Measurements from ENCODE around the gene PRDM5. TPM values are rescaled to one million over a fixed set of nuclear protein-coding genes. Genes with fewer than 3 reads are reported as not detected.

The PRDM5 gene
- total RNA-seq, 3 donors from 2014 or later (not counting 1 experiment from before 2014, with no cell fraction given), result not detected

GRCh38 chr4:120964596-120964995 is 42.1 kb upstream of the PRDM5 start:
- H3K27ac Mint-ChIP-seq, result no peak overlapping the region

DNA sequence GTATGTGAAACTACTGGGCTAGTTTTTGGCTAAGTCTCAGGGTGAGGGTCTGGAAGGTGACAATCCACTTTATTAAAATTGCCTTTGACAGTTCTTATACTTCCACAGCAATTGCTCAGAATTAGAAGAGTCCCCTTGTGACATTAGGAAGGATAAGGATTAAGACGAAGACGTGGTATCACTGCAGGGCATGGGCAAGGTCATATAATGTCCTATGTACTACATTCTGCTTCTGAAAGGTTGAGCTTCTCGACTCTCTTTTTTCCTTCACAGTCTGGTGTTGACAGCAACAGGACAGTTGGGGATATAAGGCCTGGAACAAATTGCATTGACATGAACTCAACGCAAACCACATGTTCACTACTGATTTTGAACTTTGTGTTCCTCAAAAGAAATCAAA is 40.9 kb upstream of the PRDM5 start:
- Mint-ChIP-seq H3K27me3 (ENCODE audit: low read depth in 2 of 2) (peaks cover 0 to 2% of the 10 kb centered on the region in 2 donors), H3K4me1 (no peaks in the 10 kb centered on the region), H3K27ac (no peak overlapping the region), H3K9me3 (no peaks in the 10 kb centered on the region), H3K4me3 (no peak overlapping the region), H3K36me3 (no peaks in the 10 kb centered on the region)
- 93% methylated on average over 4 of the region's 4 CpGs for WGBS (ENCODE audit: insufficient coverage)
- no peaks in the 10 kb centered on the region for H3K36me3 ChIP-seq (ENCODE audit: control insufficient read depth, insufficient read depth, low read length)
- TF ChIP-seq, protein P1, sequence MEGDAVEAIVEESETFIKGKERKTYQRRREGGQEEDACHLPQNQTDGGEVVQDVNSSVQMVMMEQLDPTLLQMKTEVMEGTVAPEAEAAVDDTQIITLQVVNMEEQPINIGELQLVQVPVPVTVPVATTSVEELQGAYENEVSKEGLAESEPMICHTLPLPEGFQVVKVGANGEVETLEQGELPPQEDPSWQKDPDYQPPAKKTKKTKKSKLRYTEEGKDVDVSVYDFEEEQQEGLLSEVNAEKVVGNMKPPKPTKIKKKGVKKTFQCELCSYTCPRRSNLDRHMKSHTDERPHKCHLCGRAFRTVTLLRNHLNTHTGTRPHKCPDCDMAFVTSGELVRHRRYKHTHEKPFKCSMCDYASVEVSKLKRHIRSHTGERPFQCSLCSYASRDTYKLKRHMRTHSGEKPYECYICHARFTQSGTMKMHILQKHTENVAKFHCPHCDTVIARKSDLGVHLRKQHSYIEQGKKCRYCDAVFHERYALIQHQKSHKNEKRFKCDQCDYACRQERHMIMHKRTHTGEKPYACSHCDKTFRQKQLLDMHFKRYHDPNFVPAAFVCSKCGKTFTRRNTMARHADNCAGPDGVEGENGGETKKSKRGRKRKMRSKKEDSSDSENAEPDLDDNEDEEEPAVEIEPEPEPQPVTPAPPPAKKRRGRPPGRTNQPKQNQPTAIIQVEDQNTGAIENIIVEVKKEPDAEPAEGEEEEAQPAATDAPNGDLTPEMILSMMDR (IDR thresholded peaks at IDR 0.05), result no peak
- no peaks in the 10 kb centered on the region for H3K4me1 ChIP-seq (ENCODE audit: control insufficient read depth, insufficient read depth, low read length)
- no peak overlapping the region for H3K4me3 ChIP-seq (ENCODE audit: low read length)
- H3K27me3 ChIP-seq (ENCODE audit: control insufficient read depth, insufficient read depth, low read length), result no peaks in the 10 kb centered on the region
- H3K9me3 ChIP-seq (ENCODE audit: control insufficient read depth, insufficient read depth, low read length), result no peaks in the 10 kb centered on the region
- ATAC-seq (no peak), DNase-seq (no peak)
- intact Hi-C loops (cut with micrococcal nuclease), result no loop called here
- H3K27ac ChIP-seq (ENCODE audit: low read length), result no peak overlapping the region

More at GRCh38 chr4:120964596-120964995, 42.1 kb upstream of the PRDM5 start:
- H3K4me3 Mint-ChIP-seq, result no peak overlapping the region
- Histone ChIP-seq H3K9me3 (ENCODE audit: control insufficient read depth, insufficient read depth, low read length) (no peaks in the 10 kb centered on the region), H3K27me3 (ENCODE audit: control insufficient read depth, insufficient read depth, low read length) (no peaks in the 10 kb centered on the region), H3K4me1 (ENCODE audit: control insufficient read depth, insufficient read depth, low read length) (no peaks in the 10 kb centered on the region), H3K36me3 (ENCODE audit: control insufficient read depth, insufficient read depth, low read length) (no peaks in the 10 kb centered on the region), H3K4me3 (ENCODE audit: low read length) (no peak overlapping the region), H3K27ac (ENCODE audit: low read length) (no peak overlapping the region)
- TF ChIP-seq, protein P1 (IDR thresholded peaks at IDR 0.05), result no peak
- ATAC-seq, result no peak
- H3K4me1 Mint-ChIP-seq, result no peaks in the 10 kb centered on the region
- H3K9me3 Mint-ChIP-seq, result peaks cover 0 to 2% of the 10 kb centered on the region in 2 donors
- no peak for DNase-seq
- H3K36me3 Mint-ChIP-seq, result no peaks in the 10 kb centered on the region
- intact Hi-C loops (cut with micrococcal nuclease), result no loop called here
- peaks cover 0 to 5% of the 10 kb centered on the region in 2 donors for H3K27me3 Mint-ChIP-seq (ENCODE audit: low read depth in 2 of 2)
- 20% methylated on average over 1 of the region's 1 CpG for WGBS (ENCODE audit: insufficient coverage)

GRCh38 chr4:120960656-120961267 is 38.2 kb upstream of the PRDM5 start:
- DNase-seq (no peak), ATAC-seq (no peak)
- no peaks in the 10 kb centered on the region for H3K27me3 ChIP-seq (ENCODE audit: control insufficient read depth, insufficient read depth, low read length)
- TF ChIP-seq, protein P1 (IDR thresholded peaks at IDR 0.05), result no peak
- Mint-ChIP-seq H3K36me3 (no peaks in the 10 kb centered on the region), H3K4me1 (no peaks in the 10 kb centered on the region), H3K4me3 (no peak overlapping the region), H3K27ac (no peak overlapping the region), H3K9me3 (no peaks in the 10 kb centered on the region), H3K27me3 (ENCODE audit: low read depth in 2 of 2) (peaks cover 0 to 2% of the 10 kb centered on the region in 2 donors)
- H3K4me3 ChIP-seq (ENCODE audit: low read length), result no peak overlapping the region
- H3K27ac ChIP-seq (ENCODE audit: low read length), result no peak overlapping the region
- no peaks in the 10 kb centered on the region for H3K9me3 ChIP-seq (ENCODE audit: control insufficient read depth, insufficient read depth, low read length)
- H3K4me1 ChIP-seq (ENCODE audit: control insufficient read depth, insufficient read depth, low read length), result no peaks in the 10 kb centered on the region
- H3K36me3 ChIP-seq (ENCODE audit: control insufficient read depth, insufficient read depth, low read length), result no peaks in the 10 kb centered on the region
- intact Hi-C loops (cut with micrococcal nuclease), result no loop called here
- WGBS (ENCODE audit: insufficient coverage), result 89% methylated on average over 1 of the region's 2 CpGs

DNA sequence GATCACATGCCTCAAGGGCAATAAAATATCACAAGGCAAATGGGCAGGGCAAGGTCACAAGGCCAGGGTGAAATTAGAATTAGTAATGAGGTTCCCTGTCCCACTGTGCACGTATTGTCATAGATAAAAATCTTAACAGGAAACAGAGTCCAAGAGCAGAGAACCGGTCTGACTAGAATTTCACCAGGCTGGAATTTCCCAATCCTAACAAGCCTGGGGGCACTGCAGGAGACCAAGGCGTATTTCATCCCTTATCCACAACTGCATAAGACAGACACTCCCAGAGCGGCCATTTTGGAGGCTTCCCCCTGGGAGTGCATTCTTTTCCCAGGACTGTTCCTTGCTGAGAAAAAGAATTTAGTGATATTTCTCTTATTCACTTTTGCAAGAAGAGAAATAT is 25.9 kb upstream of the PRDM5 start:
- Mint-ChIP-seq H3K27ac (no peak overlapping the region), H3K9me3 (peaks cover 11 to 18% of the 10 kb centered on the region in 2 donors), H3K4me1 (no peaks in the 10 kb centered on the region), H3K36me3 (peaks cover 6% of the 10 kb centered on the region), H3K27me3 (ENCODE audit: low read depth in 2 of 2) (peaks cover 0 to 5% of the 10 kb centered on the region in 2 donors), H3K4me3 (no peak overlapping the region)
- 77% methylated on average over 4 of the region's 4 CpGs for WGBS (ENCODE audit: insufficient coverage)
- Histone ChIP-seq H3K9me3 (ENCODE audit: control insufficient read depth, insufficient read depth, low read length) (peaks cover 5% of the 10 kb centered on the region), H3K4me3 (ENCODE audit: low read length) (no peak overlapping the region), H3K27ac (ENCODE audit: low read length) (no peak overlapping the region), H3K27me3 (ENCODE audit: control insufficient read depth, insufficient read depth, low read length) (peaks cover 3% of the 10 kb centered on the region), H3K36me3 (ENCODE audit: control insufficient read depth, insufficient read depth, low read length) (no peaks in the 10 kb centered on the region), H3K4me1 (ENCODE audit: control insufficient read depth, insufficient read depth, low read length) (no peaks in the 10 kb centered on the region)
- ATAC-seq (no peak), DNase-seq (no peak)
- TF ChIP-seq, protein P1 (IDR thresholded peaks at IDR 0.05), result no peak
- intact Hi-C loops (cut with micrococcal nuclease), result no loop called here

Data from natural killer cell (primary cell).